ENCODE measurements around the gene COX6B2.

- no peak for TF ChIP-seq POLR2AphosphoS5 (IDR thresholded peaks at IDR 0.05)
- TF ChIP-seq CTCF (IDR thresholded peaks at IDR 0.05): no peak
- TF ChIP-seq POLR2A (IDR thresholded peaks at IDR 0.05): no peak
Measured at GRCh38 chr19:55346725-55347441, 7.6 kb downstream of the COX6B2 start.

All from prostate gland (tissue), 2 donors.